NCI-H1105 treated with DMSO at 0.1 percent for 48 hours (cell line): ENCODE measurements around the gene OR6K2.

Source experiments
- DNase-seq: peaks from one replicate; lab custom pipeline; 2025; lab: John Stamatoyannopoulos, UW

OR6K2 gene

GRCh38 chr1:158686111-158687009, 14.1 kb downstream of the OR6K2 start, which contains the start of gene SPTA1:
Gene SPTA1 (minus strand): TSS chr1:158686715. CDS start chr1:158686517, 198 bp downstream.
- no peak for DNase-seq

GRCh38 chr1:158685085-158685484, 15.4 kb downstream of the OR6K2 start:
- no peak for DNase-seq

GRCh38 chr1:158681606-158682005, 18.8 kb downstream of the OR6K2 start:
- DNase-seq, result no peak

GRCh38 chr1:158679289-158679688, 21.2 kb downstream of the OR6K2 start:
- no peak for DNase-seq

- DNase-seq, result no peak
These were observed 24.7 kb downstream of the OR6K2 start for GRCh38 chr1:158675563-158676323.

- no peak for DNase-seq
These were observed 26.1 kb downstream of the OR6K2 start for GRCh38 chr1:158674302-158674701.

GRCh38 chr1:158666037-158666436, 34.4 kb downstream of the OR6K2 start:
- DNase-seq, result no peak

GRCh38 chr1:158654571-158654970, 45.9 kb downstream of the OR6K2 start:
- DNase-seq, result no peak

GRCh38 chr1:158654086-158654485, 46.4 kb downstream of the OR6K2 start:
- DNase-seq, result no peak

- DNase-seq, result no peak
These were observed 47.6 kb downstream of the OR6K2 start for GRCh38 chr1:158652721-158653334.
